Immature natural killer cell (primary cell): ENCODE measurements around the gene ZNF343. TPM values are rescaled to one million over a fixed set of nuclear protein-coding genes. Genes with fewer than 3 reads are reported as not detected.
A peak's percentile ranks its signal among the peaks of the same experiment; 100 is the strongest.
"Not testable (repeated sequence)": the region's sequence is repeated elsewhere in the genome, so short reads cannot be mapped to it uniquely, and the experiment has no call there.

Experiments
- DNase-seq, 3 donors: peaks; one replicate each; pipeline ENCODE4 v3.0.0; 2022; ENCODE audit warnings: mixed read lengths in 1 of 3
- H3K27ac Mint-ChIP-seq, 6 donors: one replicate each; pipeline ENCODE4 v1.8.0; 2020; ENCODE audit warnings: mixed read lengths in 6 of 6, mild to moderate bottlenecking in 5 of 6, inconsistent platforms in 4 of 6, moderate library complexity in 3 of 6
- H3K27me3 Mint-ChIP-seq, 3 donors: one replicate each; pipeline ENCODE4 v1.8.0; 2020 to 2021; ENCODE audit warnings: low read depth in 3 of 3, mild to moderate bottlenecking in 3 of 3, mixed read lengths in 3 of 3, moderate library complexity in 3 of 3, inconsistent platforms in 1 of 3
- H3K36me3 Mint-ChIP-seq, 3 donors: one replicate each; pipeline ENCODE4 v1.8.0; 2020; ENCODE audit warnings: mixed read lengths in 3 of 3, inconsistent platforms in 2 of 3, mild to moderate bottlenecking in 2 of 3
- H3K4me1 Mint-ChIP-seq, 2 donors: one replicate each; pipeline ENCODE4 v1.8.0; 2020; ENCODE audit warnings: inconsistent platforms in 2 of 2, mild to moderate bottlenecking in 2 of 2, mixed read lengths in 2 of 2, moderate library complexity in 1 of 2
- H3K4me3 Mint-ChIP-seq, 5 donors: one replicate each; pipeline ENCODE4 v1.8.0; 2020; ENCODE audit warnings: mild to moderate bottlenecking in 5 of 5, mixed read lengths in 5 of 5, inconsistent platforms in 3 of 5, moderate library complexity in 3 of 5
- H3K9me3 Mint-ChIP-seq, 6 donors: one replicate each; pipeline ENCODE4 v1.8.0; 2020; ENCODE audit warnings: mild to moderate bottlenecking in 6 of 6, mixed read lengths in 6 of 6, inconsistent platforms in 4 of 6, moderate library complexity in 3 of 6
- polyA plus RNA-seq, 3 donors: library from polyadenylated mRNA; unstranded; fragments of 300-500 nt; fragmentation: Illumina TruSeq; gene quantifications; one replicate each; pipeline ENCODE4 v1.2.3, GENCODE V29; 2021

The ZNF343 gene
- polyA plus RNA-seq, 3 donors from 2014 or later = 2.7 to 5.1 TPM; not detected in 1

GRCh38 chr20:2528671-2529271 lies 20.1 kb upstream of the ZNF343 start:
- no peaks in the 10 kb centered on the region for H3K36me3 Mint-ChIP-seq
- peaks cover 17 to 27% of the 10 kb centered on the region in 2 donors for H3K4me1 Mint-ChIP-seq
- no peak overlapping the region for H3K27ac Mint-ChIP-seq
- no peak overlapping the region for H3K4me3 Mint-ChIP-seq
- peaks cover 6 to 11% (median 10%) of the 10 kb centered on the region in 3 donors for H3K27me3 Mint-ChIP-seq
- H3K9me3 Mint-ChIP-seq = no peaks in the 10 kb centered on the region
- DNase-seq = no peak

- H3K27ac Mint-ChIP-seq = no peak overlapping the region
- no peak overlapping the region for H3K4me3 Mint-ChIP-seq
- H3K36me3 Mint-ChIP-seq = no peaks in the 10 kb centered on the region
- H3K27me3 Mint-ChIP-seq = peaks cover 5 to 11% (median 6%) of the 10 kb centered on the region in 3 donors
- DNase-seq = no peak
- H3K4me1 Mint-ChIP-seq = peaks cover 17 to 32% of the 10 kb centered on the region in 2 donors
- no peaks in the 10 kb centered on the region for H3K9me3 Mint-ChIP-seq
Observed at GRCh38 chr20:2527762-2528161, 19.0 kb upstream of the ZNF343 start.

- peak overlapping the region in 4 of 5 donors; percentile 30 to 54 (median 42) for H3K4me3 Mint-ChIP-seq
- not testable (repeated sequence) for H3K27me3 Mint-ChIP-seq, DNase-seq, H3K36me3 Mint-ChIP-seq, H3K9me3 Mint-ChIP-seq
- H3K4me1 Mint-ChIP-seq = peaks cover 17 to 34% of the 10 kb centered on the region in 2 donors
- peak overlapping the region in 1 of 6 donors; percentile 50 for H3K27ac Mint-ChIP-seq
Observed at GRCh38 chr20:2526218-2526583, 17.5 kb upstream of the ZNF343 start.

DNA sequence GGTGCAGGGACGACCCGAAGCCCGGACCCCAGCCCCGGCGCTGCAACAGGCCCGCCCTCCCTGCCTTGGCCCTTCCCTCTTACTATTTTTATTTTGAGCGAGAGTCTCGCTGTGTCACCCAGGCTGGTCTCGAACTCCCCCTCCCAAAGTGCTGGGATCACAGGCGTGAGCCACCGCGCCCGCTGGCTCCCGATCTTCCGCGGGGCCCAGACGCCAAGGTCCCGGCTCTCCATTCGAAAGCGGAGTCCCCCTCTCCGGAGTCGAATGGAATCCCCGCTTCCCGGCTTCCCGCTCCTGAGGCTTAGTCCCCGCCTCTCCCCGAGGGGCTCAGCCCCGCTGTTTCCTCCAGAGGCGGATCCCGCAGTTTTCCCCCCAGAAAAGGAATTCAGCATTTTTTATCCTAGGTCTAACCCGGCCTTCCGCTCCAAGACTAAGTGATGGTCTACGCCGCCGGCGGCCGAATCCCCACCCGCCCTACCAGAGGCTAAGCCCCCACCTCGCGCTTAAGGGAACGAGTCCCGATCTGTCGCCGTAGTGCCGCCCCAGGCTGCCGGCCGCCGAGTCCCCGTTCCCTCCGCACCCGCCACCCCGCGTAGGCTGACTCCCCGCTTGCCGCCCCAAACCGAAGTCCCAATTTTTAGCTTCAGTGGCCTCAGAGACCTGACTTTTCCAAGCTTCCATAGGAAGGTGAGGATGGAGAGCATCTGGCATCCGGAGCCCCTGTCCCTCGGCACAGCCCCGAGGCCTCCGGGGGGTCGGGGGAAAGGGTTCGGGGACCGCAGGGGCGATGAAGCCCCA lies 16.2 kb upstream of the ZNF343 start:
- Mint-ChIP-seq H3K4me1 (peaks cover 15 to 32% of the 10 kb centered on the region in 2 donors), H3K9me3 (no peaks in the 10 kb centered on the region), H3K4me3 (peak overlapping the region; percentile 77 to 93 (median 92)), H3K36me3 (no peaks in the 10 kb centered on the region), H3K27ac (peak overlapping the region; percentile 39 to 91 (median 80)), H3K27me3 (peaks cover 4 to 5% (median 4%) of the 10 kb centered on the region in 3 donors)
- DNase-seq = peak; percentile 17 to 30 (median 21)

DNA sequence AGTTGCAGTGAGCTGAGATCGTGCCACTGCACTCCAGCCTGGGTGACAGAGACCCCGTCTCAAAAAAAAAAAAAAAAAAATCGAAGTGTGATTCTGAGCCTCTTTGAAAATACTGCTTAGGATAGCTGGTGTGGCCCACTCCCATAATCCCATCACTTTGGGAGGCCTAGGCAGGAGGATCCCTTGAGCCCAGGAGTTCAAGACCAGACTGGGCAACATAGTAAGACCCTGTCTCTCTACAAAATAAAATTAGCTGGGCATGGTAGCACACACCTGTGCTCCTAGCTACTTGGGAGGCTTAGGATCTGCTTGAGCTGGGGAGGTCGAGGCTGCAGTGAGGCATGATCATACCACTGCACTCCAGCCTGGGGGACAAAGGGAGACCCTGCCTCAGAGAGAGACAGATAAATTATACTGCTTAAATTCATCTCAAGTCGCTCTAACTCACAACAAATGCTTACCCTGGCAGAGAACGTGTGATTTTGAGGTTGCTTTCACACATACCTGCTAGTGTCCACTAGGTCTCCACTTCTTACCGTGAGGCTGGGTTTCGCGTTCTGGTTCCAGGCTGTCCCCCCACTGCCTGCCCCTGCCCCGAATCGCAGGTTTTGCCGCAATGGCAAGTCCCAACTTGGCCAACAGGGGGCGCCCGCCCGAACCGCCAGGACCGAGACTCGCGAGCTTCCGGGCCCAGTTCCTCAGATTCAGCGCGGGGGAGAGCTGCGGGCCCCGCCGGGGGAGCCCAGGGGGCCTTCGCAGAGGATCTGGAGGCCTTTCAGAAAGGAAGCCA lies 15.4 kb upstream of the ZNF343 start:
- H3K4me3 Mint-ChIP-seq = peak overlapping the region; percentile 77 to 93 (median 92)
- H3K27me3 Mint-ChIP-seq = peaks cover 0 to 2% (median 2%) of the 10 kb centered on the region in 3 donors
- peak overlapping the region in 5 of 6 donors; percentile 74 to 86 (median 83) for H3K27ac Mint-ChIP-seq

DNA sequence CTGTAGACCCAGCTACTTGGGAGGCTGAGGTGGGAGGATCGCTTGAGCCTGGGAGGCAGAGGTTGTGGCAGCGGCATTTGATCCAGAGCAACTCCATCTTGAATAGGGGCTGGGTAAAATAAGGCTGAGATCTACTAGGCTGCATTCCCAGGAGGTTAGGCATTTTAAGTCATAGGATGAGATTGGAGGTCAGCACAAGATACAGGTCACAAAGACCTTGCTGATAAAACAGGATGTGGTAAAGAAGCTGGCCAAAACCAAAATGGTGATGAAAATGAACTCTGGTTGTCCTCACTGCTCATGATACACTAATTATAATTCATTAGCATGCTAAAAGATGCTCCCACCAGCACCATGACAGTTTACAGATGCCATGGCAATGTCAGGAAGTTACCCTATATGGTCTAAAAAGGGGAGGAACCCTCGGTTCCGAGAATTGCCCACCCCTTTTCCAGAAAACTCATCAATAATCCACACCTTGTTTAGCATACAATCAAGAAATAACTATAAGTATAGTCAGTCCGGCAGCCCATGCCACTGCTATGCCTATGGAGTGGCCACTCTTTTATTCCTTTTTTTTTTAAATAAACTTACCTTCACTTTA lies 14.2 kb upstream of the ZNF343 start:
- H3K27ac Mint-ChIP-seq, DNase-seq, H3K9me3 Mint-ChIP-seq, H3K27me3 Mint-ChIP-seq, H3K36me3 Mint-ChIP-seq: not testable (repeated sequence)
- peak overlapping the region in 2 of 5 donors; percentile 26 to 44 for H3K4me3 Mint-ChIP-seq
- peaks cover 11 to 25% of the 10 kb centered on the region in 2 donors for H3K4me1 Mint-ChIP-seq

More for the DNA sequence above, 15.4 kb upstream of the ZNF343 start:
- peak; percentile 85 to 90 (median 87) for DNase-seq
- Mint-ChIP-seq H3K9me3 (no peaks in the 10 kb centered on the region), H3K36me3 (no peaks in the 10 kb centered on the region), H3K4me1 (peaks cover 11 to 25% of the 10 kb centered on the region in 2 donors)

DNA sequence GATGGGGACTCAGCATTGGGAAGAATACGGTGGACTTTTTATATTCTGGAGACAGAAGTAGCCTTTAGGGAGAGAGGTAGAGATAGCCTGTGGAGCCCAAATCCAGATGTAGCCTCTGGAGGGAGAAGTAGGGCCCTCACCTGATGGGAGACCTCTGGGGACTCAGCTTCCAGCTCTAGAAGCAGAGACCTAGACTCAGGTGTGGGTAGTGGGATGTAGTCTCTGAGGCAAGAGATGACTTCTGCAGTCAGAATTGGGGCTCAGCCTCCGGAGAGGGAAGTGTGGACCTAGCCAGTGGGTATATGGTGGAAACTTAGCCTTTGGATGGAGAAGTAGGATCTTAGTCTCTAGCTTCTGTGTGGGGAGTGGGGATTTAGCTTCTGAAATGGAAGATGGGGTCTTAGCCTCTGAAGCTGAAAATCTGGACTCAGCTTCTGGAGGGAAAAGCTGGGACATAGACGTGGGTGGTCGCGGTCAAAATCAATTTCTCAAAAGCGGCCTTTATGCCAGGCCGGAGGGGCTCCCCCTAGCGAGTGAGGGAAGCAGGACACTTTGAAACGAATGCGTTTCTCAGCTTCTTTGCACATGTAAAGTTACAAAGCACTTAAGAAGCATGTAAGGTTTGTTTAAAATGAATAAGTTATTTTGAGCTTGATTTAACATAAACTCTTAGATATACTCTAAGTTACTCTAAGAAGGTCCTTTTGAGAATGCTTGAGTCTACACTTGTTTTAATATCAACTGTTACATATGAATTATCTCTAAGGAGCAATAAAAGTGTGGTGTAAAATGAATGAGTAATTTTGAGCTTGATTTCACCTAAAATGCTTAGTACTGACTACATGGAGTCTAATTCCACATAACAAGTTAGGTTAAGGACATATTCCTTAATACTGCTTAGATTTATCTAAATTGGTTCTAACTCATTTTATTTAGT lies 12.9 kb upstream of the ZNF343 start:
- Mint-ChIP-seq H3K36me3 (no peaks in the 10 kb centered on the region), H3K4me3 (peak overlapping the region in 1 of 5 donors; percentile 13), H3K27ac (no peak overlapping the region), H3K27me3 (peaks cover 0 to 4% (median 1%) of the 10 kb centered on the region in 3 donors), H3K4me1 (peaks cover 11 to 25% of the 10 kb centered on the region in 2 donors), H3K9me3 (no peaks in the 10 kb centered on the region)
- DNase-seq = peak; percentile 24 to 41 (median 35)

DNA sequence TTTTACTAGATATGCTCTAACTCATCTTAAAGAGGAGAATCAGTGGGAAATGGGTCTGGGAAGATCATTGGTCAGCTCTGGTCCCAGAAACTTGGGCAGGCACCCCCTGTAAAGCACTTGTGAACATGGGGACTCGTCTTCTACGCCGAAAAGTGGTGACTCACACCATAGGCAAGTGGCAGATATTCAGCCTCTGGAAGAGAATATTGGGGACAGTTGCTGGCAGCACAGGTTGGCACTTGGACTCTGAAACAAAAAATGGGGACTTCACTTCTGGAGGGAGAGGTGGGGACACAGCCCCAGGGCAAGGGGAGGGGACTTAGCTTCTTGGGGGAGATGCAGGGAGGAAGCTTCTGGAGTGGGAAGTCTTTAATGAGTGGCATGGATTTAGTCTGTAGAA lies 11.9 kb upstream of the ZNF343 start:
- H3K9me3 Mint-ChIP-seq = no peaks in the 10 kb centered on the region
- H3K4me1 Mint-ChIP-seq = peaks cover 11 to 23% of the 10 kb centered on the region in 2 donors
- H3K27me3 Mint-ChIP-seq = peaks cover 0 to 4% (median 0%) of the 10 kb centered on the region in 3 donors
- H3K27ac Mint-ChIP-seq = peak overlapping the region in 1 of 6 donors; percentile 30
- no peaks in the 10 kb centered on the region for H3K36me3 Mint-ChIP-seq
- DNase-seq = no peak
- H3K4me3 Mint-ChIP-seq = no peak overlapping the region

- no peaks in the 10 kb centered on the region for H3K36me3 Mint-ChIP-seq
- H3K27me3 Mint-ChIP-seq = peaks cover 0 to 5% (median 2%) of the 10 kb centered on the region in 3 donors
- H3K9me3 Mint-ChIP-seq = no peaks in the 10 kb centered on the region
- no peak for DNase-seq
- no peak overlapping the region for H3K4me3 Mint-ChIP-seq
- no peak overlapping the region for H3K27ac Mint-ChIP-seq
- peaks cover 4 to 11% of the 10 kb centered on the region in 2 donors for H3K4me1 Mint-ChIP-seq
Observed at GRCh38 chr20:2519115-2519809, 10.5 kb upstream of the ZNF343 start.

DNA sequence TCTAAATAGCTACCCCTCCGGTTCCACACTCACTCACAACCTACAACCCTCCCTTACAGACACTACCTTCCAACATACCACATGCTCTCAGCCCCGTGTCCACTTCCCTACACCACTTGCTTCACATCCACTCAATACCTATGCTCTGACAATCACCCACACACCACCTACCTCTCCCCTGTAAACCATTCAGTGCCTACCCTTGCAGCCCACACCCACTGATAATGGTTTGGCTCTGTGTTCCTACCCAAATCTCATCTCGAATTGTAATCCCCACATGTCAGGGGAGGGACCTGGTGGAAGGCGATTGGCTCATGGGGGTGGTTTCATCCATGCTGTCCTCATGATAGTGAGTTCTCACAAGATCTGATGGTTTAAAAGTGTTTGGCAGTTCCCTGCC lies 9.8 kb upstream of the ZNF343 start:
- Mint-ChIP-seq H3K4me1 (peaks cover 0 to 7% of the 10 kb centered on the region in 2 donors), H3K9me3 (no peaks in the 10 kb centered on the region), H3K27me3 (peaks cover 0 to 5% (median 2%) of the 10 kb centered on the region in 3 donors), H3K36me3 (no peaks in the 10 kb centered on the region), H3K27ac (no peak overlapping the region), H3K4me3 (no peak overlapping the region)
- no peak for DNase-seq

DNA sequence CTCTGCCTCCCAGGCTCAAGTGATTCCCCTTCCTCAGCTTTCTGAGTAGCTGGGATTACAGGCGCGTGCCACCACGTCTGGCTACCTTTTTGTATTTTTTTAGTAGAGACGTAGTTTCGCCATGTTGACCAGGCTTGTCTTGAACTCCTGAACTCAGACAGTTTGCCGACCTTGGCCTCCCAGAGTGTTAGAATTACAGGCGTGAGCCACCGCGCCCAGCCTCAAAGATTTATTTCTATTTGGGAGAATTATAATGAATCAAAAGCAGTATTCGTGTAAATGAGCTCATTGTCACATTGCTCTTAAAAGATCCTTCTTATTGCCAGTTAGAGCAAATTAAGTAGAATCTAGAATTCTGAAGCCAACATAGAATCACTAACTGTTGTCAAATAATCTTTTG lies 9.4 kb upstream of the ZNF343 start:
- Mint-ChIP-seq H3K27me3 (peaks cover 0 to 6% (median 4%) of the 10 kb centered on the region in 3 donors), H3K4me3 (no peak overlapping the region), H3K36me3 (no peaks in the 10 kb centered on the region), H3K27ac (no peak overlapping the region), H3K4me1 (peaks cover 0 to 6% of the 10 kb centered on the region in 2 donors), H3K9me3 (no peaks in the 10 kb centered on the region)
- no peak for DNase-seq

- peaks cover 8 to 10% (median 8%) of the 10 kb centered on the region in 3 donors for H3K27me3 Mint-ChIP-seq
- H3K4me1 Mint-ChIP-seq = no peaks in the 10 kb centered on the region
- H3K36me3 Mint-ChIP-seq = no peaks in the 10 kb centered on the region
- DNase-seq = no peak
- H3K4me3 Mint-ChIP-seq = no peak overlapping the region
- H3K9me3 Mint-ChIP-seq = no peaks in the 10 kb centered on the region
- H3K27ac Mint-ChIP-seq = no peak overlapping the region
Observed at GRCh38 chr20:2516399-2516798, 7.7 kb upstream of the ZNF343 start.
